GM19455 (cell line): ENCODE results near the gene NISCH.

ENCODE experiments used
- ATAC-seq: cut with Tn5 transposase; IDR thresholded peaks from one replicate; pipeline ENCODE4 v1.9.1; 2021; ENCODE audit not compliant: unreplicated experiment

The NISCH gene

DNA sequence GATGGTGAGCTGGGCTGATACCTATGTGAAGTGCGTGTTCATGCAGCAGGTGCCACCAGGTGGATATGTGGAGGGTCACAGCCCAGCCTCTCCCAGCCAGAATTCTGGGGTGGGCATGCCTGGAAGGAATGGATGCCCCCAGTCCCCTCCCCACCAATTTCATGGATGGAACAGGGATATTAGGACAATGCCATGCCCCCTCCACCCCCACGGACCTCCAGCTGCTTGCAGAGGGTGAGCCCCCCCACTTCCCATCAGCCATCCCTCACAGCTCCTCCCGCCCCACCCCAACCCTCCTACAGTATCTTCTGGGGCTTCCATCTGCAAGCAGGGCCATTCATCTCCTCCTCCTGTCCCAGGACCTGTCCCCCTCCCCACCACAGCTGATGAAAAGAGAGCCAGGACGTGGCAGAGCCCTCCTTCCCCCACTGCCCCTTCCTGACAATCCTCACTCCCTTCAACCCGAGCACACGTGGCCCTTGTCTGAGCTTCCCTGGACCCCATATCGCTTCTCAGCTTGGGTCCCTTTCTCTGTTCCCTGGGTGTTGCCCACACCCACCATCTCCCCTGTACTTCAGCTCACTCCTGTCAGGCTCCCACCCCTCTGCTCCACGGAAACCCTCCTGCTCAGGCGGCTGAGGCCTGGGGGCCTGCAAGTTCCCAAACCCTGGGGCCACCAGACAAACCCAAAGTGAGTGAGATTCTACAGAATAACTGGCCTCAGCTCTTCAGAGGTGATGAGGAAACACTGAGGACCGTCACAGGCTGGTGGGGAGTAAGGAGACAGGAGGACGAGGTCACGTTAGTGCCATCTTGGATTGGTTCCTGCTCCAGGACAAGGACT is 7.7 kb upstream of the NISCH start:
- ATAC-seq, result no peak

DNA sequence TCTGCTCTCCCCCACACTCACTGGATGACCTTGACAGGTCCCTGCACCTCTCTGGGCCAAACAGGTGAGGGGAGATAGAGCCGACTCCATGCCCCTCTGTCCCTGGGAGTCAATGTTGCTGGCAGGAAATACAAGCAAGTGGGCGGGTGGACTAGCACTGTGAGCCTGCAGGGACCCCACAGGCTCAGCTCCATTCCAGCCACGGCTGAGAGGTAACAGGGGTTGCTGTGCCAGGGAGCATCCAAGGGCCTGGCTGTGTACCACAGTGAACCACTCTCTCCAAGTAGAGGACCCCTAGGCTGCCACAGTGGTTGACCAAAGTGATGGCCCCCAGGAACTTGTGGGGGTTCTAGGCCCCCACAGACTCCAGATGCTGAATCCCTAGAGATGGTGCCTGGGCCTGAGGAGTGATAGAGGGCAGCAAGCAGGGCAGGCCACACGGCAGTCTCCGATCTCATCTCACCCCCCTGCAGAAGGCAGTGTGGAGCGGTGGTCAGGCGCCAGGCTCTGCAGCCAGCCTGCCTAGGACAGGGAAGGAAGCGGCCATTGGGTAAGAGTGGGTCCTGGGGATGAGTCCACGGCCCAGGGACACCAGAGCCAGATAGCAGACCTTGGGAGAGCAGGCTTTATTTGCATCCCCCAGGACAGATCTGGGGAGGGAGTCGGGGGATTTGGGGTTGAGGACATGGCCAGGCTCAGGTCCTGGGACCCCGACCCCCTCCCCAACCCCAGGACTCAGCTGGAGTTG is 4.7 kb upstream of the NISCH start:
- ATAC-seq, result no peak

- ATAC-seq, result no peak
Observed at GRCh38 chr3:52451237-52452083, 3.9 kb upstream of the NISCH start.

GRCh38 chr3:52452126-52452525 is 3.3 kb upstream of the NISCH start:
- ATAC-seq, result no peak

- no peak for ATAC-seq
Observed at GRCh38 chr3:52452570-52453221, 2.7 kb upstream of the NISCH start.

- ATAC-seq, result no peak
Observed at GRCh38 chr3:52453496-52454249, 1.7 kb upstream of the NISCH start, which contains the start of gene TNNC1. TNNC1 (minus strand) TSS chr3:52454041; CDS start chr3:52454015, 26 bp downstream.

DNA sequence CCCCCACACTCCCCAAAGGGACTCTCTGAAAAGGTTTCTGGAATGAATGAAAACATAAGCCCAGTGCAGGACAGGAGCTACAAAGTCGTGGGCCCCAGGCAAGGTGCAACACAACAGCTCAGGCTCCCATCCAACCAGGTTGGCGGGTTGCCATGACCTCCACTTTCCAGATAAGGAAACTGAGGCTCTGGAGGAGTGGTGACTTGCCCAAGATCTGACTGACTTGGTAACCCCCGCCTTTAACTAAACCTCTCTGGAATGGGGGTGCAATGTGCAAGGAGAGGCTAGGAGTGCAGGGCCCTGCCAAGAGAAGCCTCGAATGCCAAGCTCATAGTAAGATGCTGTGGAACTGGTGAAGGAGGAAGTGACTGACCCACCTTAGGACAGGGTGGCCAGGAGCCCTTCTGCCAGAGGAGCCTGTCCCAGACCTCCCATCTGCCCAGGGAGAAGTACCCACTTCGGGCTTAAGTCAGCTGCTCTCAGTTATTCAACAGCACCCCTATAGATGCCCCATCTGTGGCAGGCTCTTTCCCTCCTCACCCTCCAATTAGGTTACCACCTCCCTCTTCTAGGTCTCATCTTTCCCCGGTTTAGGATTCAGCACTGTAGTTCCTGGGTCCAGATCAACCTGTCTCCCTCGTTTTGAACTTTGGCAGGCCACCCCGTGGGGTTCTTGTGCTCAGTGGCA is 1.0 kb upstream of the NISCH start:
- ATAC-seq, result no peak

- ATAC-seq, result no peak
Observed at GRCh38 chr3:52454938-52455282, 494 bp upstream of the NISCH start.

DNA sequence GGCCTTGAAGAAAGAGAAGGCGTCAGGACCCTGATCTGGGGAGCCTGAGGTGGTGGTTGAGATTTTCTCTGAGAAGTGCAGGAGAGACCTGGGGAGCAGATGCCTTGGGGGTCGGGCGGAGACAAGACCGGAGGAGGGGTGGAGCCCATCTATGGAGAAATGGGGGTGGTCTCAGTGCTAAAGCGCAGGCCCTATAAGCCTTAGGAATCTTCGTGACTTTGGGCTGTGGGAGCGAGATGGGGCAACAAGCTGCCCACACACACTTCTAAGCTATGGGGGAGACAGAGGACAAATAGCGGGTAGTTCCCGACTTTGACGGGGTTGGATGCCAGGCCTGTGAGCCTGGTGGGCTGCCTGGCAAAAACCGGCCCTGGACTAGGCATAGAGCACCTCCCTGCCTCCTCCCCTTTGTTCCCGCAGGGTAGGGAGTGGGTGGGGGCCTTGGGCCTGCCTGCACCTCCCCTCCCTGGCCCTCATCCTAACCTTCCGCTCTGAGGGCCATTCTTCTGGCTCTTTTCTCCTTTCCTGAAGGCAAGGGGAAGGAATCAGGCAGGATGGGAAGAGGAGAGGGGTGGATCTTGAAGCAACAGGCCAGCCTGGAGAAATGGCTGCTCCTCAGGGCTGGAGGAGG is 880 bp downstream of the NISCH start:
- no peak for ATAC-seq

- ATAC-seq, result no peak
Observed at GRCh38 chr3:52456800-52457183, 1.4 kb downstream of the NISCH start.

GRCh38 chr3:52458031-52458760 is 2.8 kb downstream of the NISCH start:
- ATAC-seq, result no peak

GRCh38 chr3:52458770-52459545 is 3.6 kb downstream of the NISCH start:
- ATAC-seq, result no peak

GRCh38 chr3:52461874-52462273 is 6.5 kb downstream of the NISCH start:
- no peak for ATAC-seq

DNA sequence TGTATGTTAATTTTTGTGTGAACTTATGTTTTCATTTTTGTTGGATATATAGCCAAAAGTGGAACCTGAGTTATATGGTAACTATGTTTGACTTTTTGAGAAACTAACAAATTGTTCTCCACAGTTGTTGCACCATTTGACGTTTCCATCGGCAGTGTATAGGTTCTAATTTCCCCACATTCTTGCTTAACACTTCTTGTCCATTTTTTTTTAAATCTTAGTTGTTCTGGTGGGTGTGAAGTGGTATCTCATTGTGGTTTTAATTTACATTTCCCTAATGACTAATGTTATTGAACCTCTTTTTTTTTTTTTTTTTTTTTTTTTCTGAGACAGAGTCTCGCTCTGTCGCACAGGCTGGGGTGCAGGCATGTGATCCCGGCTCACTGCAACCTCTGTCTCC is 8.0 kb downstream of the NISCH start:
- no peak for ATAC-seq

DNA sequence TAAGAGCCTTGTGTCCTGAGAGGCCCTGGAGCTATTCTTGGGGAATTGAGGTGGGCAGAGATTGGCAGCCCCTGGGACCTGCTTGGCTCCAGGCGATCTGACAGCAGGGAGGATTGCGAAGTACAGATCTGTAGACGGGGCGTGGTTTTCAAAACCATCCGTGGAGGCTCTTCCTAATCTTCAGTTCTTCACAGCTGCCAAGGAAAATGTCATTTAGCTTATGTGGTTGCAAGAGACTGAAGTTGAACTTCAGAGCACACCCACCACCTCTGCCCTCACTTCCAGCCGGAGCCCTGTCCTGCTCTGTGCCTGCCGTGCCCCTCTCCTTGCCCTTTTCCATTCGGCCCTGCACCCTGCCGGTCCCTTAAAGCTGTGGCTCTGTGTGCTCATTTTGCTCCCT is 12.9 kb downstream of the NISCH start:
- no peak for ATAC-seq

DNA sequence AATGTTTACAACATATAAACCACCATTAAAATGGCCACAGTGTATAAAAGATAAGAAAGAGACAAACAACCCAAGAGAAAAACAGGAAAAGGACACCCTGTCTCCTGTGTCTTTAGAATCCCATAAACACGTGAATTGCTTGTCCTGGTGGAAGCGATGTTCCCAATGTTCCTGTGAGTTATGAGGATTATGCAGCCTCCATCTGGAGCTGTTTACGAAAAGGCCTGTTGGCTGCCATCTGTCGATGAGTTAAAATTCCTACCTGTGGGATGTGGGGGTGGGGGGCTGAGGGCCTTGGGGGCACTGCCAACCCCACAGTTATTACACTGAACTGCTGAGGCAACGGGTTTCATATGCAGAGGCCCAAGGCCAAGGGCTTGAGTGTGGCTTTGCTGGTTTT is 13.6 kb downstream of the NISCH start:
- no peak for ATAC-seq

- ATAC-seq, result no peak
Observed at GRCh38 chr3:52470920-52471319, 15.5 kb downstream of the NISCH start.
